Prostate gland (tissue), 2 donors: Measurements from ENCODE around the gene ACAP2.

Experiments used
- POLR2A ChIP-seq: fragments of 450-650 bp; IDR thresholded peaks from one replicate; pipeline ENCODE4 v1.6.1; 2016; ENCODE audit warnings: antibody characterized with exemption, mild to moderate bottlenecking
- TF ChIP-seq, protein P1 (sequence below), 4 experiments: fragments of 200-600 bp in 2 of 4; fragments of 450-650 bp in 2 of 4; sonication (generic) in 2 of 4; IDR thresholded peaks; 1 replicate in 3 of 4; 2 replicates in 1 of 4; pipeline ENCODE4 v1.5.1; 2016 to 2019; ENCODE audit warnings: antibody characterized with exemption in 4 of 4, mild to moderate bottlenecking in 2 of 4, moderate library complexity in 2 of 4

DNA sequence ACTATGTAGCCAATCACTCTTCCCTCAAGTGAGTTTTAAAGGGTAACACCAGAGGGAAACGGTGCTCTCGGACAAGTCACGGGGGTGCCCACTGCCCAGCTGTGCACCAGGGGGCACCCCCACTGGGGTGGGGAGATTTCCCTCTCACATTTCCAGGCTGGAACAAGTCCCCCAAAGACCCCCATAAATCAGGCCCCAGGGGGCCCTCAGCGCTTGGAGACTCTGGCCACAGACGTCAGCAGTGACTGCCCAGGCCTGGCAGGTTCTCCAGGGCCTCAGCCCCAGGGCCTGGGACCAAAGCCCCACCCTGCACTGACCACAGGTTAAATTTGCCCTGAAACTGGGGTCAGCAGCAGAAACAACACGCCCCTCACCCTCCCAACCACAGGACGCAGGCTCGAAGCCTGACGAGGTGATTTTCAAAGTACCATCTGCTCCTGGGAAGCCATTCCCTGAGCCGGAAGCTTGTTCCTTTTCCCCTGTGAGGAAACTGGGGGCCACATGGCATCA, 188.8 kb downstream of the ACAP2 start:
- TF ChIP-seq, protein P1, sequence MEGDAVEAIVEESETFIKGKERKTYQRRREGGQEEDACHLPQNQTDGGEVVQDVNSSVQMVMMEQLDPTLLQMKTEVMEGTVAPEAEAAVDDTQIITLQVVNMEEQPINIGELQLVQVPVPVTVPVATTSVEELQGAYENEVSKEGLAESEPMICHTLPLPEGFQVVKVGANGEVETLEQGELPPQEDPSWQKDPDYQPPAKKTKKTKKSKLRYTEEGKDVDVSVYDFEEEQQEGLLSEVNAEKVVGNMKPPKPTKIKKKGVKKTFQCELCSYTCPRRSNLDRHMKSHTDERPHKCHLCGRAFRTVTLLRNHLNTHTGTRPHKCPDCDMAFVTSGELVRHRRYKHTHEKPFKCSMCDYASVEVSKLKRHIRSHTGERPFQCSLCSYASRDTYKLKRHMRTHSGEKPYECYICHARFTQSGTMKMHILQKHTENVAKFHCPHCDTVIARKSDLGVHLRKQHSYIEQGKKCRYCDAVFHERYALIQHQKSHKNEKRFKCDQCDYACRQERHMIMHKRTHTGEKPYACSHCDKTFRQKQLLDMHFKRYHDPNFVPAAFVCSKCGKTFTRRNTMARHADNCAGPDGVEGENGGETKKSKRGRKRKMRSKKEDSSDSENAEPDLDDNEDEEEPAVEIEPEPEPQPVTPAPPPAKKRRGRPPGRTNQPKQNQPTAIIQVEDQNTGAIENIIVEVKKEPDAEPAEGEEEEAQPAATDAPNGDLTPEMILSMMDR (IDR thresholded peaks at IDR 0.05), result no peak
- no peak for TF ChIP-seq POLR2A
